ENCODE results near the gene FIG4. TPM values are rescaled to one million over a fixed set of nuclear protein-coding genes. Genes with fewer than 3 reads are reported as not detected.

Gene FIG4
- total and polyA plus RNA-seq, 2 of the 13 experiments (the other 11 are each of a cell fraction or from before 2014, with no cell fraction given) = 5.5 to 7.9 TPM

DNA sequence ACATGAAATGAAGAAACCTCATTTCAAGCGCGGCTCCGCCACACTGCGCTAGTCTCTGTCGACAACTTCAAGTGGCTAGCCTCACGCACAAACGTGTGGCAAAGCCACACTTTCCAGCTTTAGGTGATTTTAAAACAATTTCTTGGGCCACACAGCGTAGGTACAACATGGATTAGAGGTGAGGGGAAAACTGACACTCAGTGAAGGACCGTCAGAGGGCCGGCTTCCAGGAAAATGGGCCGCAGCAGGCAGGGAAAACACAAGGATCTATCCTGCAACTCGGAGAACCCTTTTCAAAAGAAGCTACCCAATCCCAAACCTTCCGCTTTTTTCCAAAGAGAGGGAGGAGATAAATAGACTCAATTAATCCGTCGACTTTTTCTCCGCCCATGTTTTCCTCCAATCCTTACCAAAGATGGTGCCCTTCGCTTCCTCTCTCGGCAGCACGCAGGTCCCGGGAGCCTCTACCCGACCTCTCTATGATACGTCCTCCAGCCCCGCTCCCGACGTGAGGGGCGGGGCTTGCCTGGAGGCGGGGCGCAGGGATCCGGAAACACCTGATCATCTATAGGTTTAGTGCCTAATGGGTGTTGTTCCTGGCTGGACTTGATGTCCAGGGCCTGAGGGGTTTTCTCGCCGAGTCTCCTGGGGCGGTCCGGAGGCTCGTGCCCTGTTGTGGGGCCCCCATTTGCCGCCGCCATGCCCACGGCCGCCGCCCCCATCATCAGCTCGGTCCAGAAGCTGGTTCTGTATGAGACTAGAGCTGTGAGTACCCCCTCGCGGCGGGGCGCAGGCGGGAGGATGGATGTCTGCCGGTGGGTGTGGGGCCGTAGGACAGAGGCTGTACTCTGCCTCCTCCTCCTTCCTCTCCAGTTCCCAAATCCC, at the start of gene FIG4, which contains the start of gene AK9 (continued):
- TF ChIP-seq, protein P1, sequence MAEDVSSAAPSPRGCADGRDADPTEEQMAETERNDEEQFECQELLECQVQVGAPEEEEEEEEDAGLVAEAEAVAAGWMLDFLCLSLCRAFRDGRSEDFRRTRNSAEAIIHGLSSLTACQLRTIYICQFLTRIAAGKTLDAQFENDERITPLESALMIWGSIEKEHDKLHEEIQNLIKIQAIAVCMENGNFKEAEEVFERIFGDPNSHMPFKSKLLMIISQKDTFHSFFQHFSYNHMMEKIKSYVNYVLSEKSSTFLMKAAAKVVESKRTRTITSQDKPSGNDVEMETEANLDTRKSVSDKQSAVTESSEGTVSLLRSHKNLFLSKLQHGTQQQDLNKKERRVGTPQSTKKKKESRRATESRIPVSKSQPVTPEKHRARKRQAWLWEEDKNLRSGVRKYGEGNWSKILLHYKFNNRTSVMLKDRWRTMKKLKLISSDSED (CRISPR knock-in tag; IDR thresholded peaks at IDR 0.05) = no peak
- TF ChIP-seq MIER3 (CRISPR knock-in tag; IDR thresholded peaks at IDR 0.05; ENCODE audit: borderline replicate concordance) (peak; percentile 11; the same call in 1 of the 2 replicates), ZNF225 (CRISPR knock-in tag; IDR thresholded peaks at IDR 0.05) (0 out of 2 replicates have a peak, but pooled peaks have one; percentile 53), SRY (CRISPR knock-in tag; IDR thresholded peaks at IDR 0.05) (0 out of 2 replicates have a peak, but pooled peaks have one; percentile 45), ZNF136 (CRISPR knock-in tag; IDR thresholded peaks at IDR 0.05; ENCODE audit: low read depth) (0 out of 2 replicates have a peak, but pooled peaks have one; percentile 32), CREB1 (IDR thresholded peaks at IDR 0.05) (no peak), CREB1 (CRISPR knock-in tag; IDR thresholded peaks at IDR 0.05) (peak; percentile 80), GABPB1 (CRISPR knock-in tag; IDR thresholded peaks at IDR 0.05) (peak; percentile 85), ZNF326 (CRISPR knock-in tag; IDR thresholded peaks at IDR 0.05; ENCODE audit: borderline replicate concordance) (no peak), BORCS8-MEF2B (CRISPR knock-in tag; IDR thresholded peaks at IDR 0.05) (no peak), MLLT10 (CRISPR knock-in tag; IDR thresholded peaks at IDR 0.05) (no peak), ZNF572 (CRISPR knock-in tag; IDR thresholded peaks at IDR 0.05) (no peak), ZFP41 (CRISPR knock-in tag; IDR thresholded peaks at IDR 0.05; ENCODE audit: borderline replicate concordance) (no peak), NFIC (IDR thresholded peaks at IDR 0.05; ENCODE audit: low read length) (no peak), JUND (CRISPR knock-in tag; IDR thresholded peaks at IDR 0.05) (no peak), BRD4 (CRISPR knock-in tag; IDR thresholded peaks at IDR 0.05) (no peak), FOXJ3 (CRISPR knock-in tag; IDR thresholded peaks at IDR 0.05; ENCODE audit: borderline replicate concordance) (no peak)
- TF ChIP-seq, protein P2, sequence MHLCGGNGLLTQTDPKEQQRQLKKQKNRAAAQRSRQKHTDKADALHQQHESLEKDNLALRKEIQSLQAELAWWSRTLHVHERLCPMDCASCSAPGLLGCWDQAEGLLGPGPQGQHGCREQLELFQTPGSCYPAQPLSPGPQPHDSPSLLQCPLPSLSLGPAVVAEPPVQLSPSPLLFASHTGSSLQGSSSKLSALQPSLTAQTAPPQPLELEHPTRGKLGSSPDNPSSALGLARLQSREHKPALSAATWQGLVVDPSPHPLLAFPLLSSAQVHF (CRISPR knock-in tag; IDR thresholded peaks at IDR 0.05) = no peak
- TF ChIP-seq, protein P3, sequence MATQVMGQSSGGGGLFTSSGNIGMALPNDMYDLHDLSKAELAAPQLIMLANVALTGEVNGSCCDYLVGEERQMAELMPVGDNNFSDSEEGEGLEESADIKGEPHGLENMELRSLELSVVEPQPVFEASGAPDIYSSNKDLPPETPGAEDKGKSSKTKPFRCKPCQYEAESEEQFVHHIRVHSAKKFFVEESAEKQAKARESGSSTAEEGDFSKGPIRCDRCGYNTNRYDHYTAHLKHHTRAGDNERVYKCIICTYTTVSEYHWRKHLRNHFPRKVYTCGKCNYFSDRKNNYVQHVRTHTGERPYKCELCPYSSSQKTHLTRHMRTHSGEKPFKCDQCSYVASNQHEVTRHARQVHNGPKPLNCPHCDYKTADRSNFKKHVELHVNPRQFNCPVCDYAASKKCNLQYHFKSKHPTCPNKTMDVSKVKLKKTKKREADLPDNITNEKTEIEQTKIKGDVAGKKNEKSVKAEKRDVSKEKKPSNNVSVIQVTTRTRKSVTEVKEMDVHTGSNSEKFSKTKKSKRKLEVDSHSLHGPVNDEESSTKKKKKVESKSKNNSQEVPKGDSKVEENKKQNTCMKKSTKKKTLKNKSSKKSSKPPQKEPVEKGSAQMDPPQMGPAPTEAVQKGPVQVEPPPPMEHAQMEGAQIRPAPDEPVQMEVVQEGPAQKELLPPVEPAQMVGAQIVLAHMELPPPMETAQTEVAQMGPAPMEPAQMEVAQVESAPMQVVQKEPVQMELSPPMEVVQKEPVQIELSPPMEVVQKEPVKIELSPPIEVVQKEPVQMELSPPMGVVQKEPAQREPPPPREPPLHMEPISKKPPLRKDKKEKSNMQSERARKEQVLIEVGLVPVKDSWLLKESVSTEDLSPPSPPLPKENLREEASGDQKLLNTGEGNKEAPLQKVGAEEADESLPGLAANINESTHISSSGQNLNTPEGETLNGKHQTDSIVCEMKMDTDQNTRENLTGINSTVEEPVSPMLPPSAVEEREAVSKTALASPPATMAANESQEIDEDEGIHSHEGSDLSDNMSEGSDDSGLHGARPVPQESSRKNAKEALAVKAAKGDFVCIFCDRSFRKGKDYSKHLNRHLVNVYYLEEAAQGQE (IDR thresholded peaks at IDR 0.05; ENCODE audit: borderline replicate concordance in 1 of 2, low read depth in 1 of 2, low read length in 2 of 2) = peak in 1 of 2 experiments; percentile 28; a peak in 1 of 4 replicates
- TF ChIP-seq, protein P4, sequence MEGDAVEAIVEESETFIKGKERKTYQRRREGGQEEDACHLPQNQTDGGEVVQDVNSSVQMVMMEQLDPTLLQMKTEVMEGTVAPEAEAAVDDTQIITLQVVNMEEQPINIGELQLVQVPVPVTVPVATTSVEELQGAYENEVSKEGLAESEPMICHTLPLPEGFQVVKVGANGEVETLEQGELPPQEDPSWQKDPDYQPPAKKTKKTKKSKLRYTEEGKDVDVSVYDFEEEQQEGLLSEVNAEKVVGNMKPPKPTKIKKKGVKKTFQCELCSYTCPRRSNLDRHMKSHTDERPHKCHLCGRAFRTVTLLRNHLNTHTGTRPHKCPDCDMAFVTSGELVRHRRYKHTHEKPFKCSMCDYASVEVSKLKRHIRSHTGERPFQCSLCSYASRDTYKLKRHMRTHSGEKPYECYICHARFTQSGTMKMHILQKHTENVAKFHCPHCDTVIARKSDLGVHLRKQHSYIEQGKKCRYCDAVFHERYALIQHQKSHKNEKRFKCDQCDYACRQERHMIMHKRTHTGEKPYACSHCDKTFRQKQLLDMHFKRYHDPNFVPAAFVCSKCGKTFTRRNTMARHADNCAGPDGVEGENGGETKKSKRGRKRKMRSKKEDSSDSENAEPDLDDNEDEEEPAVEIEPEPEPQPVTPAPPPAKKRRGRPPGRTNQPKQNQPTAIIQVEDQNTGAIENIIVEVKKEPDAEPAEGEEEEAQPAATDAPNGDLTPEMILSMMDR (CRISPR knock-in tag; IDR thresholded peaks at IDR 0.05) = peak; percentile 75
- TF ChIP-seq, protein P5, sequence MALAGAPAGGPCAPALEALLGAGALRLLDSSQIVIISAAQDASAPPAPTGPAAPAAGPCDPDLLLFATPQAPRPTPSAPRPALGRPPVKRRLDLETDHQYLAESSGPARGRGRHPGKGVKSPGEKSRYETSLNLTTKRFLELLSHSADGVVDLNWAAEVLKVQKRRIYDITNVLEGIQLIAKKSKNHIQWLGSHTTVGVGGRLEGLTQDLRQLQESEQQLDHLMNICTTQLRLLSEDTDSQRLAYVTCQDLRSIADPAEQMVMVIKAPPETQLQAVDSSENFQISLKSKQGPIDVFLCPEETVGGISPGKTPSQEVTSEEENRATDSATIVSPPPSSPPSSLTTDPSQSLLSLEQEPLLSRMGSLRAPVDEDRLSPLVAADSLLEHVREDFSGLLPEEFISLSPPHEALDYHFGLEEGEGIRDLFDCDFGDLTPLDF (CRISPR knock-in tag; IDR thresholded peaks at IDR 0.05) = no peak

All from HepG2 (cell line).